ENCODE data around the gene PRRT3. TPM values are rescaled to one million over a fixed set of nuclear protein-coding genes. Genes with fewer than 3 reads are reported as not detected.

PRRT3 gene
- 1 to 10 TPM in 4 of 9 donors, under 1 TPM in 5; 0.39 to 2.3 (median 0.81) TPM for total RNA-seq
- polyA plus RNA-seq = under 1 TPM; 0.44 to 0.46 TPM
- long read RNA-seq, donor 1, partial matches to known transcripts = 4 of 6 reads
- long read RNA-seq, donor 1, other reads (novel, unspliced or antisense) = 1 of 6 reads
- long read RNA-seq, donor 2, partial matches to known transcripts = 2 of 2 reads
- long read RNA-seq, donor 2, other reads (novel, unspliced or antisense) = 0 of 2 reads
- long read RNA-seq, donor 3, partial matches to known transcripts = 0 of 1 reads
- long read RNA-seq, donor 3, other reads (novel, unspliced or antisense) = 0 of 1 reads

- Histone ChIP-seq H3K36me3 (peaks cover 0 to 8% (median 0%) of the 10 kb centered on the region in 9 donors), H3K27ac (no peak within 1 kb of the TSS), H3K27me3 (peaks cover 0 to 5% (median 0%) of the 10 kb centered on the region in 9 donors), H3K4me3 (peak within 1 kb of the TSS; percentile 33 to 72 (median 57)), H3K9me3 (no peaks in the 10 kb centered on the region), H3K4me1 (peaks cover 0 to 23% (median 12%) of the 10 kb centered on the region in 12 donors)
- TF ChIP-seq CTCF (IDR thresholded peaks at IDR 0.05) (no peak), POLR2A (IDR thresholded peaks at IDR 0.05) (no peak)
- ATAC-seq (peak in 3 of 4 donors; percentile 45 to 70 (median 50)), DNase-seq (no peak)
- WGBS, 4 donors = 3 to 24% (median 4%) methylated on average over 7 to 52 of the region's 52 CpGs
- intact Hi-C loops (cut with DNase I) = no loop called here
Observed at GRCh38 chr3:9951962-9952805, at the start of gene PRRT3. TSS of gene PRRT3 (minus strand) at chr3:9952408. CDS start at chr3:9950115, 2,293 bp downstream.

- intact Hi-C loops (cut with DNase I) = no loop called here
- DNase-seq (no peak), ATAC-seq (no peak)
- Histone ChIP-seq H3K27ac (no peak overlapping the region), H3K4me1 (no peaks in the 10 kb centered on the region), H3K36me3 (peaks cover 0 to 17% (median 0%) of the 10 kb centered on the region in 9 donors), H3K27me3 (no peaks in the 10 kb centered on the region), H3K4me3 (no peak overlapping the region), H3K9me3 (no peaks in the 10 kb centered on the region)
- no peak for TF ChIP-seq CTCF (IDR thresholded peaks at IDR 0.05)
- TF ChIP-seq POLR2A (IDR thresholded peaks at IDR 0.05) = no peak
- 92 to 99% (median 96%) methylated on average over 7 of the region's 7 CpGs for WGBS, 4 donors
Observed at GRCh38 chr3:10000686-10001085, 48.5 kb upstream of the PRRT3 start.

- no peaks in the 10 kb centered on the region for H3K4me1 ChIP-seq
- no peaks in the 10 kb centered on the region for H3K9me3 ChIP-seq
- DNase-seq (no peak), ATAC-seq (no peak)
- H3K4me3 ChIP-seq = no peak overlapping the region
- no peak overlapping the region for H3K27ac ChIP-seq
- no peak for TF ChIP-seq POLR2A (IDR thresholded peaks at IDR 0.05)
- TF ChIP-seq CTCF (IDR thresholded peaks at IDR 0.05) = no peak
- no peaks in the 10 kb centered on the region for H3K27me3 ChIP-seq
- peaks cover 0 to 7% (median 0%) of the 10 kb centered on the region in 9 donors for H3K36me3 ChIP-seq
- 93% methylated on average over 10 of the region's 10 CpGs for WGBS, 4 donors
- intact Hi-C loops (cut with DNase I) = no loop called here
Observed at GRCh38 chr3:9994086-9994844, 42.1 kb upstream of the PRRT3 start.
